SK-N-MC (cell line): ENCODE measurements around the gene PRKRA.
"Not testable (repeated sequence)": the region's sequence is repeated elsewhere in the genome, so short reads cannot be mapped to it uniquely, and the experiment has no call there.

ENCODE experiments used
- DNase-seq: peaks from one replicate; pipeline ENCODE4 v3.0.0-alpha.2; 2011; ENCODE audit warnings: low read depth, low spot score
- H3K27ac ChIP-seq: fragments of 200-600 bp; sonication (generic); 2 replicates; pipeline ENCODE4 v1.5.1; 2016; ENCODE audit warnings: mixed run types
- H3K36me3 ChIP-seq: fragments of 200-600 bp; sonication (generic); 2 replicates; pipeline ENCODE4 v1.6.1; 2017; ENCODE audit warnings: antibody characterized with exemption, low read length, mixed read lengths; ENCODE audit not compliant: insufficient read depth
- H3K4me3 ChIP-seq: fragments of 200-600 bp; sonication (generic); 2 replicates; pipeline ENCODE4 v1.5.1; 2016
- H3K9ac ChIP-seq: fragments of 200-600 bp; sonication (generic); 2 replicates; pipeline ENCODE4 v1.8.0; 2017; ENCODE audit warnings: mixed run types, mixed read lengths; ENCODE audit not compliant: insufficient read length
- H3K9me3 ChIP-seq: fragments of 200-600 bp; sonication (generic); 2 replicates; pipeline ENCODE4 v1.6.1; 2017; ENCODE audit warnings: low read depth, mild to moderate bottlenecking, antibody characterized with exemption, low read length, moderate library complexity, mixed read lengths
- EZH2 ChIP-seq: fragments of 200-600 bp; sonication (generic); IDR thresholded peaks from one replicate; pipeline ENCODE4 v1.6.1; 2017; ENCODE audit warnings: antibody characterized with exemption
- FOXP2 ChIP-seq: optimal IDR thresholded peaks from 2 replicates; pipeline ENCODE3; 2011; ENCODE audit warnings: mild to moderate bottlenecking, moderate library complexity; ENCODE audit not compliant: insufficient read depth; ENCODE audit errors: extremely low read length, control extremely low read depth
- POLR2AphosphoS5 ChIP-seq: IDR thresholded peaks from 2 replicates; pipeline ENCODE4 v1.6.1; 2012; ENCODE audit warnings: mild to moderate bottlenecking, low read depth, low read length, borderline replicate concordance

The PRKRA gene

DNA sequence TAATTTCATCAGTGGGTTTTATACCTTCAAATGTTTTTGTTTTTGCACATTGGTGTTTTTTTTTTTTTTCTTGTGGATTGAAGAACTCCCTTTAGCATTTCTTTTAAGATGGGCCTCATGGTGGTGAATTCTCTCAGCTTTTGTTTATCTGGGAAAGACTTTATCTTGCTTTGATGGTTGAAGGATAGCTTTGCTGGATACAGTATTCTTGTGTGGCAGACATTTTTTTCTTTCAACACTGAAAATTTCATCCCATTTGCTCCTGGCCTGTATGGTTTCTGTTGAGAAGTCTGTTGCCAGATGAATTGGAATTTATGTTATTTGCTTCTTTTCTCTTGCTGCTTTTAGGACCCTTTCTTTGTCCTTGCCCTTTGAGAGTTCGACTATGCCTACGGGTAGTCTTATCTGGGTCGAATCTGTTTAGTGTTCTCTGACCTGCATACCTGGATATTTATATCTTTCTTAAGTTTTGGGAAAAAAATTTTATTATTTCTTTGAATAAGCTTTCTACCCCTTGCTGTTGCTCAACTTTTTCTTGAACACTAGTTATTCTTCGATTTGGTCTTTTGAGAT, 25.6 kb downstream of the PRKRA start:
- no peak for TF ChIP-seq EZH2
- TF ChIP-seq FOXP2 = no peak
- no peak for TF ChIP-seq POLR2AphosphoS5
- Histone ChIP-seq H3K27ac (no peak overlapping the region), H3K36me3 (peaks cover 41% of the 10 kb centered on the region), H3K4me3 (no peak overlapping the region), H3K9me3 (no peaks in the 10 kb centered on the region), H3K9ac (no peak overlapping the region)
- DNase-seq = no peak

DNA sequence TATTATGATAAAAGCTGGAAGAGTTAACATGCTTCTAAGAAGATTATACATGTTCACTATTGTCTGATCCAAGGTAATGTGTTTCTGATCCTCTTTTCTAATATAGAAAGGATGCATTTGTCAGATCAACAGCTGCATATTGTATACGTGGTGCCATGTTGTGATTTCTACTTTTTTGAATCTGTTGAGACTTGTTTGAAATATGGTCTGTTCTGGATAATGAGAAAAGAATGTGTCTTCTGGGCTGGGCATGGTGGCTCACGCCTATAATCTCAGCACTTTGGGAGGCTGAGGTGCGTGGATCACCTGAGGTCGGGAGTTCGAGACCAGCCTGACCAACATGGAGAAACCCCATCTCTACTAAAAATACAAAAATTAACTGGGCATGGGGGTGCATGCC, 27.2 kb downstream of the PRKRA start:
- not testable (repeated sequence) for H3K9ac ChIP-seq, H3K4me3 ChIP-seq, H3K27ac ChIP-seq, DNase-seq, H3K9me3 ChIP-seq
- H3K36me3 ChIP-seq = peaks cover 25% of the 10 kb centered on the region

DNA sequence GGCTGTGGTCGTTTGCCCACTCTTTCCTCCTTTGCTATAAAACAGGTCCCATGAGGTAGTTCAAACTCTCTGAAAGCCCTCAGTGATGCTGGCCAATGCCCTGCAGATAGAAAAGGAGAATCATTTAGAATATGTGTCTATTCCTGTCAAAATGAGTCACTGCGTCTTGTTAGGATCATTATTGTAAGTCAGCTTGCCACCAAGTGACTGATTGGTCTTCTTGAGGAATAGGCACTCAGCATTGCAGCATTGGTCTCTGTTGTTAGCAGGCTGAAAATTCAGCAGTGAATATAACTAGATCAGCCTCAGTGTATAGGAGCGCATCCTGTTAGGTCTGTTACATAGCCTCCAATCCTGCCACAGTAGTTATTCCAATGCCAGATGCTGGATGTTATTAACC, 28.9 kb downstream of the PRKRA start:
- Histone ChIP-seq H3K4me3 (no peak overlapping the region), H3K27ac (no peak overlapping the region), H3K9ac (no peak overlapping the region), H3K9me3 (no peaks in the 10 kb centered on the region), H3K36me3 (peaks cover 11% of the 10 kb centered on the region)
- no peak for DNase-seq
- TF ChIP-seq EZH2 (no peak), POLR2AphosphoS5 (no peak), FOXP2 (no peak)

DNA sequence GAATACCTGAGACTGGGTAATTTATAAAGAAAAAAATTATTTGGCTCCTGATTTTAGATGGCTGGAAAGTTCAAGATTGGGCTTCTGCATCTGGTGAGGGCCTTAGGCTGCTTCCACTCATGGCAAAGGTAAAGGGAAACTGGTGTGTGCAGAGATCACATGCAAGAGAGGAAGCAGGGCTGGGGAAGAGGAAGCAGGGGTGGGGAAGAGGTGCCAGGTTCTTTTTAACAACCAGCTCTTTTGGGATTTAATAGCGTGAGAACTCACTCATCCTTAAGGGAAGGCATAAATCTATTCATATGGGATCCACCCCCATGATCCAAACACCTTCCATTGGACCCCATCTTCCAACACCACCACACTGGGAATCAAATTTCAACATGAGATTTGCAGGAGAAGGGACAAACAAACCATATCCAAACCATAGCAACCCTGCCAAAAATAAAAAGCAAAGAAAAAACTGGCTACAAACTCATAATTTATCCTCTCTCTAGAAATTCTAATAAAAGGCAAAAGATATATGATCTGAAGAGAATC, 30.4 kb downstream of the PRKRA start:
- DNase-seq = no peak
- no peak overlapping the region for H3K4me3 ChIP-seq
- H3K9ac ChIP-seq = no peak overlapping the region
- no peak overlapping the region for H3K27ac ChIP-seq
- H3K9me3 ChIP-seq = no peaks in the 10 kb centered on the region
- no peaks in the 10 kb centered on the region for H3K36me3 ChIP-seq
- TF ChIP-seq FOXP2 (no peak), POLR2AphosphoS5 (no peak), EZH2 (no peak)

DNA sequence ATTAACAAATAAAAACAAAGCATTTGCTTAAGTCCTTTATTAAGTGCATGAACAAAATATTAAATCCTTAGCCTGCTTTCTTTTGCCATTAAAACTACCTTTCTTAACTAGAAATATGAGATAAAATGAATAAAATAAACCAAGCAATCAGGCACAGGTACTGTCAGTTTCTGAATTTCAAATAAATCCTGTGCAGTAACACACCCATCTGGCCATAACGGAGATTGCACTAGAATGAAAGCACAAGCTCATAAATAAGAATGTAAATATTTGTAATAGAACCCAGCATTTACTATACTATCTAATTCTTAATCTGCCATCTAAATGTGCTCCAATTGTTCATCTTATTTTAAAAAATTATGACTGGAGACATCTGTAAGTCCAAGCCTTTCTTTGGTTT, 31.9 kb downstream of the PRKRA start:
- no peak for TF ChIP-seq FOXP2
- no peak for TF ChIP-seq EZH2
- no peak for TF ChIP-seq POLR2AphosphoS5
- DNase-seq = no peak
- no peak overlapping the region for H3K9ac ChIP-seq
- no peaks in the 10 kb centered on the region for H3K9me3 ChIP-seq
- H3K36me3 ChIP-seq = no peaks in the 10 kb centered on the region
- no peak overlapping the region for H3K27ac ChIP-seq
- no peak overlapping the region for H3K4me3 ChIP-seq

DNA sequence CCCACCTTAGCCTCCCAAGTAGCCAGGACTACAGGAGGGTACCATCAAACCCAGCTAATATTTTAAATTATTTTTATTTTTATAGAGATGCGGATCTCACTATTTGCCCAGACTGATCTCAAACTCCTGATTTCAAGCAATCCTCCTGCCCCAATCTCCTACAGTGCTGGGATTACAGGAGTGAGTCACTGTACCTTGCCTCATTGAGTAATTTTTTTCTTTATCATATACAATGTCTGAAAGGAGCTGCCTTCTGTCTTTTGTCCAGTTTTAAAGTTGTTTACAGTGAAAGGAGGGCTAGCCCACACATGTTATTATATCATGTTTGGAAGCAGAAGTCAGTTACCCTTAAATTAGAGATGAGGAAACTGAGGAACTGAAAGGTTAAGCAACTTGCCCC, 32.5 kb downstream of the PRKRA start:
- no peak overlapping the region for H3K27ac ChIP-seq
- TF ChIP-seq FOXP2 (no peak), POLR2AphosphoS5 (no peak), EZH2 (no peak)
- no peaks in the 10 kb centered on the region for H3K9me3 ChIP-seq
- no peak overlapping the region for H3K9ac ChIP-seq
- no peak overlapping the region for H3K4me3 ChIP-seq
- H3K36me3 ChIP-seq = no peaks in the 10 kb centered on the region
- DNase-seq = no peak

DNA sequence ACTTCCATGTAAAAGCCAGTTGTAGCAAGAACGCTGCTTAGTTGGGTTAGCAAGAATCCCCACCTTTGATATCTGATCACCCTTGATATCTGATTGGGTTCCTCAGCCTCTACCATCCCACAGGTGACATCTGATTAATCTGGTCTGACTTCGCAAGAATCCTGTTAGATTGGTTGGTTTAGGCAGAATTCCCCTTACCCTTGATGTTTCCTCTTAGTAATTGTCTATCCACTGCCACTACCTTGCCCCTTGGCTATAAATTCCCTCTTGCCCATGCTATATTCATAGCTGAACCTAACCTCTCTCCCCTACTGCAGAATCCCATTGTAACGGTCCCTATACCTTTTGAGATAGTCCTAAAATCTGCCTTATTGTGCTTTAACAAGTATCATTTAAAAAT, 33.1 kb downstream of the PRKRA start:
- no peak for TF ChIP-seq FOXP2
- no peak for TF ChIP-seq POLR2AphosphoS5
- no peaks in the 10 kb centered on the region for H3K36me3 ChIP-seq

DNA sequence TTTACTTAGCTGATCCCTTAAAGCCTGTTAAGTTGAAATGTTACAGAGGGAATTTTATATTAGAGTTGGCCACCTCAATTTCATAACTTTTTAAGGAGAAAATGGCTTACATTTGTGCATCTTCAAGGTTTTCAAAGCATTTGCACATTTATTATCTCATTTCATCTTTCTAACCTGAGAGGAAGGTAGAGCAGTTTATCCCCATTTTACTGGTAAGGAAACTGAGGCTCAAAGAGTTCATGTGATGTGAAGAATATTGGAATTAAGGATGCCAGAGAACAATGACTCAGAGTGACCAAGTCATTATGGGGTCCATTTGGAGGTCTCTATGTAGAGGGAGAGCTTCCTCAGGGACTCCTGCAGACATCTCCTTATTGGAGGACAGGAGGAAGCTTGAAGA, 35.0 kb downstream of the PRKRA start:
- DNase-seq = no peak
- Histone ChIP-seq H3K27ac (0 out of 2 replicates have a peak overlapping the region, but pooled peaks have one; percentile 7), H3K9me3 (no peaks in the 10 kb centered on the region), H3K9ac (no peak overlapping the region), H3K36me3 (no peaks in the 10 kb centered on the region), H3K4me3 (no peak overlapping the region)
- TF ChIP-seq EZH2 (no peak), POLR2AphosphoS5 (no peak), FOXP2 (no peak)

More for the DNA sequence above, 33.1 kb downstream of the PRKRA start:
- Histone ChIP-seq H3K4me3 (no peak overlapping the region), H3K9me3 (no peaks in the 10 kb centered on the region), H3K9ac (no peak overlapping the region), H3K27ac (no peak overlapping the region)
- no peak for DNase-seq
